HFF-Myc (cell line): Measurements from ENCODE around the gene DEGS2.

Source experiments
- DNase-seq: peaks from one replicate; pipeline ENCODE4 v3.0.0-alpha.2; 2011; ENCODE audit warnings: low read depth; ENCODE audit errors: extremely low read depth
- H3K4me3 ChIP-seq: replicated peaks from 2 replicates; pipeline ENCODE4 v1.5.1; 2011; ENCODE audit warnings: low read depth, mild to moderate bottlenecking, control low read depth, low read length
- TF ChIP-seq, protein P1 (sequence below): IDR thresholded peaks from 2 replicates; pipeline ENCODE4 v1.5.1; 2012; ENCODE audit warnings: mild to moderate bottlenecking, low read depth, low read length, control low read depth; ENCODE audit errors: missing control alignments

Gene DEGS2

GRCh38 chr14:100153560-100153959, 5.9 kb downstream of the DEGS2 start:
- DNase-seq = no peak

DNA sequence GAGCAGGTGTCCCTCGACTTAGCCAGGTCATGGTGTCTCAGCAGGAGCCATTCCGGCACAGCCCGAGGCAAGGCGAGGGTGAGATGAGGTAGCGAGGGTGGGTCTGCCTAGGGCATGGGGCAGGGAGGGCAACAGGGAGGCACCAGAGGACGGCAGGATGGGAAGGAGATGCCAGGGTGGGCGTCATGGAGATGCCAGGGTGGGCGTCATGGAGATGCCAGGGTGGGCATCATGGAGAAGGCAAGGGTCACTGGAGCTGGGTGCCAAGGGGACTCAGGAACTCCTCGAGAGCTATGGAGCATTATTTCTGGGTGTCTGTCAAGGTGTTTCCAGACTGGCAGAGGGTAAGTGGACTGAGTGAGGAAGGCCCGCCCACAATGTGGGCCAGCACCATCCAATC, 7.4 kb downstream of the DEGS2 start:
- TF ChIP-seq, protein P1, sequence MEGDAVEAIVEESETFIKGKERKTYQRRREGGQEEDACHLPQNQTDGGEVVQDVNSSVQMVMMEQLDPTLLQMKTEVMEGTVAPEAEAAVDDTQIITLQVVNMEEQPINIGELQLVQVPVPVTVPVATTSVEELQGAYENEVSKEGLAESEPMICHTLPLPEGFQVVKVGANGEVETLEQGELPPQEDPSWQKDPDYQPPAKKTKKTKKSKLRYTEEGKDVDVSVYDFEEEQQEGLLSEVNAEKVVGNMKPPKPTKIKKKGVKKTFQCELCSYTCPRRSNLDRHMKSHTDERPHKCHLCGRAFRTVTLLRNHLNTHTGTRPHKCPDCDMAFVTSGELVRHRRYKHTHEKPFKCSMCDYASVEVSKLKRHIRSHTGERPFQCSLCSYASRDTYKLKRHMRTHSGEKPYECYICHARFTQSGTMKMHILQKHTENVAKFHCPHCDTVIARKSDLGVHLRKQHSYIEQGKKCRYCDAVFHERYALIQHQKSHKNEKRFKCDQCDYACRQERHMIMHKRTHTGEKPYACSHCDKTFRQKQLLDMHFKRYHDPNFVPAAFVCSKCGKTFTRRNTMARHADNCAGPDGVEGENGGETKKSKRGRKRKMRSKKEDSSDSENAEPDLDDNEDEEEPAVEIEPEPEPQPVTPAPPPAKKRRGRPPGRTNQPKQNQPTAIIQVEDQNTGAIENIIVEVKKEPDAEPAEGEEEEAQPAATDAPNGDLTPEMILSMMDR = no peak
- H3K4me3 ChIP-seq = no peak overlapping the region
- DNase-seq = no peak

More at GRCh38 chr14:100153560-100153959, 5.9 kb downstream of the DEGS2 start:
- H3K4me3 ChIP-seq = no peak overlapping the region
- TF ChIP-seq, protein P1 = no peak

- DNase-seq = no peak
- H3K4me3 ChIP-seq = no peak overlapping the region
- TF ChIP-seq, protein P1 = no peak
Measured at GRCh38 chr14:100150932-100151587, 8.4 kb downstream of the DEGS2 start.

GRCh38 chr14:100149851-100150611, 9.4 kb downstream of the DEGS2 start:
- no peak overlapping the region for H3K4me3 ChIP-seq
- no peak for DNase-seq
- TF ChIP-seq, protein P1 = no peak

GRCh38 chr14:100148837-100149731, 10.4 kb downstream of the DEGS2 start:
- DNase-seq = no peak
- no peak overlapping the region for H3K4me3 ChIP-seq
- TF ChIP-seq, protein P1 = no peak

DNA sequence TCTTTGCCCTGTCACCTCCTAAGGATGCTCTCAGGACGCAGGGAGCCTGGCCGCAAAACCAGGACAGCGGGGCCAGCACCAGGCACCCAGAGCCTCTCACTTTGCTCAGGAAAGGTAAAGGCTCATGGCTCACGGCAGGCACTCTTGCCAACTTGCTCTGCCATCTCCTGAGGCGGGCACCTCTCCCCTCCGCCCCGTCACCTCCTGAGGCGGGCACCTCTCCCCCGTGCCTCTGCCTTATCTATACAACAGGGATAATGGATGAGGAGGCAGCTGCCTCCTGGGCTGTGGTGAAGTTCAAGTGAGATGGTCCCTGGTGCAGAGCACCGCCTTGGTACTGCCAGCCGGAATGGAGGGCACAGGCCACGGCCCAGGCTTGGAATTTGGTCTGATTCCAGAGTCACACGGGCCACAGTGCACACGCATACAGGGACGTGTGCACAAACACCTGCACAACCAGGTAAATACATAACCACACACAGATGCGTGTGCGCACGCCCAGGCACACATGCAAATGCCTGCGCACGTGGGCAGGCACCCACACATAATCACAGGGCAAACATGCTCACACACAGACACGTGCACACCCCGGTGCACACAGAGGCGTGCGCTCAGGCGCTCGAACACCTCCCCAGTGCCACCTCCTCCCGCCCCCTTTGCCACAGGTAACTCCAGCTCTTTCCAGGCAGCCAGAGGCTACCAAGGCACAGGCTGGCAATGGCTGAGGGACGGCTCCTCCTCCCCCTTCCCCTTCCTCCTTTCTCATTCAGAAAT, 11.6 kb downstream of the DEGS2 start:
- TF ChIP-seq, protein P1 = no peak
- no peak for DNase-seq
- H3K4me3 ChIP-seq = no peak overlapping the region
